ENCODE results near the gene ADGRG3.

Gene ADGRG3

DNA sequence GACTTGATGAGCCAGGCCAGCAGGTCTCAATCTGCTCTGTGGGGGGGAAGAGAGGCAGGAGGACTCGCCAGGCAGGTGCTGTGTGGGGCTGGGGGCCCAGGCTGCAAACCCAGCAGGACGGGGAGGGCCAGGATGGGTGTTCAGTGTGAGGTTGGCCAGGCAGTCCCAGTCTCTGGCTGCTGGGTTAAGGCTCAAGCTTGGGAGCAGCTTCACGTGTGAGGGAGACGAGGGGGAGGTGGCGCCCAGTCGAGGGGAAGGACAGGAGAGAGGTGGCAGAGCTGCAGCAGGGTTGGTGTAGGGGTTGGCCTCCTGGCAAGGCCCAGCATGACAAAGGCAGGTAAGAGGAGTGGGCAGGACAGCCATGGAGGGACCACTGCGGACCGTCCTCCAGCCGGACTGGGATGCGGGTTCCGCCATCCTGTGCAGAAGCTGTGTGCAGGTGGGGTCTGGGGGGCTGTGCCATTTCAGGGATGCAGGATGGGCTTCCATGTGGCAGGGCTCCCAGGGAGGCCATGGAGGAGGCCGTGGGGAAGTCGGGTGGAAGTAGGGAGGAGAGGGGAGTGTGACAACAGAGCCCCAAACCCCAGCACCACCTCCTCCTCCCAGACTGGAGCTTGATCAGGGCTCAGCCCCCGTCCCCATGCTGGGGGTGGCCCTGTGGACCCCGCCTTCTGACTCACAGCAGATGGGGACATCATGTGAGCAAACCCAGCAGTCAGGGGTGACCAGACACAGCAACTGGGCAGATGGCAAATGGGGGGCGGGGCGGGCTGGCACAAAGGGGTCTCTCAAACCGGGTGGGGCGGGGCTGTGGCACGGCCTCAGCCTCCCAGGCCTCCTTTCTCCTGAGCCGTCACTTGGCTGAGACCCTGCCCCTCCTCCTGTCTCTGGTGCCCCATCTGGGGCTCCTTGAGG, 36.9 kb upstream of the ADGRG3 start:
- DNase-seq (ENCODE audit: low read depth) = no peak

DNA sequence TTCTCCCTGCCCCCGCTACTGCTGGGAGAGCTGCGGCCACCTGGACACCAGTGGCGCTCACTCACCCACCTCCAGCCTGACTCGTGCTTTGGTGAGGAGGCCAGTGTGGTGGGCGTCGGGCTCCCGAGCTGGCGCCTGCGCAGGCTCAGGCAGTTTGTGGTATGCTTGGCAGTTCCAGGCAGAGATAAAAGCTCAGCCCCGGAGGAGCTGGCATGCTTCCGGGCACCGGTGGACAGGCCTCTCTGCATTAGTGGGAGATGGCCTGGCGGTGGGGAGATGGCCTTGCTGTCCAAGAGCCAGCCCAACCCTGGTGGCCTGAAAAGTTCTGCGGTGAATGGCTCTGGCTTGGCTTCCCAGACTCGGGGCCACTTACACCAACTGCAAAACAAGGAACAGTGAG, 35.5 kb upstream of the ADGRG3 start:
- DNase-seq (ENCODE audit: low read depth) = no peak

DNA sequence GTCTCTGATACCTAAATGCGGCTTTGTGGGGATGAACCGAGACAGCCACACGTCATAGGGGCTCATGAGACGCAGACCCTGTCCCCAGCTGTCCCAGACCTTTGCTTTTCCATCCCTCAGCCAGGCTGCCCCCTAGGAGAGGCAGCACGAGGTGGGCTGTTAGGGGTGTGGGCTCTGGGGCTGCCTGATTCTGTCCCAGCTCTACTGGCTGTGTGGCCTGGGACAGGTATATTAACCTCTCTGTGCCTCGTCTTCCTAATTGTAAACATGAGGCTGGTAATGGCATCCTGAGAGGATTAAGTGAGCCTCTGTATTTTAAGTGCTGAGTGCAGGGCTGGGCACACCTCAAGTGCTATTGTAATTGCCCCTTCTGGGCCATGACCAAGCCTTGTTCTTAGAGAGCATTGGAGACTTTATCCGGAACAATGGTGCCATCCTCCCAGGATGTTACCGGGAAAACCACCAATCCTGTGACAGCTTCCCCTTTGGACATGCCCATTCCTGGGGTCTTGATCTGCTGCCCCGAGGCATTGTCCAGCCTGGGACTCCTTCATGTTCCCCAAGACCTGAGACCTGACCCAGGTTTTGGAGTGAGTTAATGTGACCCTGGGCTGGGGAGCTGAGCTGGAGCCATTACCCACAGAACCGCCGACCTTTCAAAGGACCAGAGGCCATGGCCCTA, 34.6 kb upstream of the ADGRG3 start:
- DNase-seq (ENCODE audit: low read depth) = no peak

DNA sequence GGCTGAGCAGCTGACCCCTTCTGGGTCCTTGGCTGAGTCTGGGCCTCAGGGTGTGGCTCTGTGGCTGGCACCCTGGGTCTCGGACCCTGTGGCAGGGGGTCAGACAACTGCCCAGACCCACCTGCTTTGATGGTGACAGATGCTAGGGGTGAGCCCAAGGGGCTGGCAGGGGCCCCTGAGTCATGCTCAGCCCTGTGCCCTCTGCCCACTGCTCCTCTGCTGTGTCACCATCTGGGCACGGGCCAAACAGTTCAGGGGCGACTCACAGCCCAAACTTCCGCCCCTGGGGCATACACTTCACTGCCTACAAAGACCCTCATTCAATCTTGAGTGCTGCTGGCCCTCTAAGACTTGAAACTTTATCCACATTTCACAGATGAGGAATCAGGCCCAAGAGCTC, 33.9 kb upstream of the ADGRG3 start:
- no peak for DNase-seq (ENCODE audit: low read depth)

DNA sequence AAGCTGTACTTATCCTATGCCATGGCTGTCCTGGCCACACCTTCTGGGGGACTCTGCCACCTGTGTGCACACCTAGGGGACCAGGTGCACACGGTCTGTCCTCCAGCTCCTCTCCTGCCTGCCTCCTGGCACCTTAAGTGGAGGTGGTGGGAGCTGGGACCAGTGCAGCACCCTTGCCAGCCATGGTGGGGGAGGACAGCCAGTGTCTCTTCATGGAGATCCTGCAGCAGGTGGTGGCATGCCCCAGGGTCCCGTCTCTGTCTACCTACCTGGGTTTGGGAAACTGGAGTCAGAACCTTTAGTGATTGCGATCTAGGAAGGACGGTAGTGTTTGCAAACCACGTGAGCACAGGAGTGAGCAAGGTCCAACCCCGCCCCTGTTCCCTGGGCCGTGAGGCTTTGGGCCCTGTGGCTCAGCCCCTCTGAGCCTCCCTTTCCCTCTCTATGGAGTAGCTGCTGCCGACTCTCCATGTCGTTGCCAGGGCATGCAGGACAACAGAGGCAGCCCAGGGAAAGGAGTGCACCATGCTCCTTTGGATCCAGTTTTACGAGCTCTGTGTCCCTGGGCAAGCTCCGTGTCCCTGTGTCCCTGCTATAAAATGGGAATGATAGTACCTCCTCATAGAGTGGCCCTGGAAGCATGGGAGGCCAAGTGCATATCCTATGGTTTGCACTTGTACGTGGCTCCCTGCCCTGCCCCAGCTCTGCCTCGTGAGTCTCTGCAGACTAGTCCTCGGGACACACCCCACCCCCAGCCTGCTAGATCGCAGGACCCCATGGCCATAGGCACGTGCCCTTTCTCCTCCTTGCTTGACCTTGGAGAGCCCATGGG, 32.6 kb upstream of the ADGRG3 start:
- no peak for DNase-seq (ENCODE audit: low read depth)

DNA sequence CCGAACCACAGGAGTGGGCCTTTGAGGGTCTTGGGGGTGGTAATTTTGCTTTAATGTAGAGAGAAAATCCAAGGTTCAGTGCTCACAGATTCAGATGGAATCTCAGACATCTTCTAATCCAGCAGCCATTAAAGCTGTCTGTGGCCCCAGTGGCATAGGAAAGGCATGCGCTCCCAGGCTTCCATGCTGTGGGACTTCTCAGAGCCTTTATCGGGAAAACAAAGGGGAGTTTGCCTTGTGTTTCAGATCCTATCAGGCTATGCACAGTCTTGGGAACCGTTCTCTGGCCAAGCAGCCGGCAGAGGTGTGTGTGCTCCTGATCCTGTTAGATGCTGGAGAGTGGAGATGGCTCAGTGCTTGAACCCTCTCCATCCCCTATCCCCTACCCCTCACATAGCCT, 31.9 kb upstream of the ADGRG3 start:
- DNase-seq (ENCODE audit: low read depth) = no peak

DNA sequence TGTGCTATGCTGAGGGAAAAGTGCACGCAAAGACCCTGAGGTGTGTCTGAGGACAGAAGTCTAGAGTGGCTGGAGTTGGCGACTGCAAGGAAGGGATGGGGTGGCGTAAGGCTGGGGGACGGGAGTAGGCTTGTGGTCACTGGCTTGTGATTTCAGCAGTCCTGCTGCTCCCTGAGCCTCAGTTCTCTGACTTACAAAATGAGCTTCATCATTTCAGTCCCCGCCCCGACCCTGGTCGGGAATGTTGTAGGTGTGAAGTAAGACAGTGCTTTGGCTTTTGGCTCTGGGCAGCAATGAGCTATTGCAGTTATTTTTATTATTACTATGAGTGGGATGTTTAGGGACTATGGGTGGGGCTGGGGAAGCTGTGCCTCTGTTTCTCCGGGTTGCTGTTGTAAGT, 31.1 kb upstream of the ADGRG3 start:
- no peak for DNase-seq (ENCODE audit: low read depth)

DNA sequence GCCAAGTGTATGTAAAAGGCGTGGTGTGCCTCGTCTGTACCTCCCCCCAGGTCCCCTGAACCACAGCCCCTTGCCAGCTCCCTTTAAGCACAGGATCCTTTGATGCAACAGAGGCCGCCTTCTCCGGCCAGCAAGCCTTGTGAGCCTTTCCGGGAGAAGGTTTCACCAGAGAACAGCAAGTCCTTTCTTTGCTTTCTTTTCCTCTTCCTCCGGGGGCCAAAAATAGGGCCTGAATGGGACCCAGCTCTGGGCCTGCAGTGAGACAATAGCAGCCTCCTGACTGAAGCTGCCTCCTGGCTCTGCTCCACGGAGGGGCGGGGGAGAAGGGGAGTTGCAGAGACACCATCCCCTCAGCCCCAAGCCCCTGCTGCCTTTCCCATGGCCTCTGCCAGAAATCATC, 30.7 kb upstream of the ADGRG3 start:
- DNase-seq (ENCODE audit: low read depth) = no peak

DNA sequence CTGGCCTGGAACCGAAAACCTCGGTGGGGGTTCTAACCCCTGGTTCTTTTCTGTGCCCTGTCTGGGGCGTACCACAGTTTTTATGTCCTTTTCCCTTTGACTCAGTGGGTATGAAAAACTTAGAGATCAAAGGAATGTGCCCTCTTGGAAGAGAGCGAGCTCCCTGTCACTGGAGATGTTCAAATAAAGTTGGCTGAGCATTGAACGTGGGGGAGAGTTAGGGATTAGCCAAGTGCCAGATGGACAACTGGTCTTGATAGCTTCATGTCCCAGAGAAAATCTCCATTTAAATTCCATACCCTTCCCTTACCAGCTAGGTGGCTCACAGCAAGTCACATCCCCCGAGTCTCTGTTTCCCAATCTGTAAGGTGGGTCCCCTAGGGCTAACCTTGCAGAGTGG, 30.1 kb upstream of the ADGRG3 start:
- no peak for DNase-seq (ENCODE audit: low read depth)

DNA sequence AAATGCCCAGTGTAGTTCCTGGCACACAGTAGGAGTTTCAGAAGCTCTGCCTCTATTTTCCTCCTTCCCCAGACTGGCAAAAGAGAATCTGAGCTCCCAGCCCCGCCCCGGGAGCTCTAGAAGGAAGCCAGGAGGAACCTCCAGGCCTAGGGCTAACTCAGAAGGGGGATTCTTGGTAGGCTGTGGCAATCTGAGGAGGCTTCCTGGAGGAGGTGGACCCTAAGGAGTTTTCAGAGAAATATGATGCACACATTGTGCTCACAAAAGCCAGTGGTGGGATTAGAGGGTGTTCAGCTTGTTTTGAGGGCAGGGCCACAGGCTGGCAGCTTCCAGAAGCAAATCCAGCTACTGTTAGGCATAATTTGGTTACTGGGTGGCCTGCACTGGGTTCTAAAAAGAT, 29.7 kb upstream of the ADGRG3 start:
- no peak for DNase-seq (ENCODE audit: low read depth)

DNA sequence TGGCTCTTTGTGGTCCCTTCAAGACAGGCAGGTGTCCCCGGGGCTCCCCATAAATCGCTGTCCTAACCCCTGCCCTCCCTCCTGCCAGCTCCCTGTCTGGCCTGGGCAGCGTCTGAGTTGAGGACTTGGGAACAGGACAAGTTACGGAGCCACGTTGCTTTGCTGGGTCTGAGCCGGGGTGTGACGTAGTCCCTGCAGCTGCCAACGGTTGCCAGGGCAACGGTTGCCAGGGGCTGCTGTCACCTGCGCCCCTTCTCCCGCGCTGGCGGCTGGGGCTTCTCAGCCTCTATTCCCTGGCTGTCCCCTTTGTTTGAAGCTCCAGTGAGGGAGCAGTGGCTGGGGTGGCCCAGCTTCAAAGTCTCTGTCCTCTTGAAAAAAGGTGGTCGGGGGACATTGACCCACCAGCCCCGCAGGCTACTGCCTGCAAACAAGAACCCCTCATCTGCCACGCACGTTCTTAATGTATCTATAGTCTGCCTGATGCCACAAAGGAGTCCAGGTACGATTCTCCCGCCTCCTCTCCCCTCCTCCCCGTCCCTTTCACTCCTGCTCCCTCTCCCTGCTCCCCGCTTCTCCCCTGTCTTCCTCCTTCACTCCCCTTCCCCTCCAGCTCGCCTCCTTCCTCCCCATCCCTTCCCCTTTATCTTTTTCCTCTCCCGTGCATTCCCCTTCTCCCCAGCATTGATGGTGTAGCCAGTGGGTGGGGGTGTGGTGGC, 28.8 kb upstream of the ADGRG3 start:
- DNase-seq (ENCODE audit: low read depth) = no peak

DNA sequence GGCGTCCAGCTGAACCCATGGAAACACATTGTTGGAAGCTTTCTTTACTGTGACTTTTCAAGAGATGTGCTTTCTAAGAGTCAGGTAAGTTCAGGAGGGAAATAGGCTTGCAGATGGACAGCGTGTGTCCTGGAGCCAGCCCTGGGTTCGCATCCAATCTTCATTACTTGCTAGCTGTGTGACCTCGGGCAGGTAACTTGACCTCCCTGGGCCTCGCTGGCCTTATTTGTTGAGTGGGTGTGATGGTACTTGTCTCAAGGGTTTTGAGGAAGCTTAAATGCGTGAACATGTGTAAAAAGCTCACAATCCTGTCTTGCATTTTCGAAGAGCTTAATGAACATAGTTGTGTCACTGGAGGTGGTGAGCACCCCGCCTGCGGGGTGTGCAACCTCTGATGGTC, 27.9 kb upstream of the ADGRG3 start:
- no peak for DNase-seq (ENCODE audit: low read depth)

DNA sequence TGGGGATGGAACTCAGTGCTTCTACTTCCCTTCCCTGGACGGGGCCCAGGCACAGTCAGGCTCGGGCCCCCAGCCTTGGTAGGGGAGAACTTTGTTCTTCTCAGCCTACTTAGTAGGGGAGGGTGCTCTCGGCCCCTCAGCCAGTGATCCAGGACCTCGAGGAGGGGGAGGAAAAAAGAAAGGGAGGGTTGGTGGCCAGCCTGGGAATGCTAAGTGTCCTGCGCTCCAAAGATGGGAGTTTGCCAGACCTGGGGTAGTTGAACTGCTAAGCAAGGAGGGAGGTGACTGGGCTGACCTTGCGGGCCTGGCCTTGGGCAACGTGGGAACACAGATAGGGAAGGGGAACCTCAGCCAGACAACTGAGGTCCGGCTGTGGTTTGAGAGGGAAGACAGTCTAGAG, 27.5 kb upstream of the ADGRG3 start:
- no peak for DNase-seq (ENCODE audit: low read depth)

DNA sequence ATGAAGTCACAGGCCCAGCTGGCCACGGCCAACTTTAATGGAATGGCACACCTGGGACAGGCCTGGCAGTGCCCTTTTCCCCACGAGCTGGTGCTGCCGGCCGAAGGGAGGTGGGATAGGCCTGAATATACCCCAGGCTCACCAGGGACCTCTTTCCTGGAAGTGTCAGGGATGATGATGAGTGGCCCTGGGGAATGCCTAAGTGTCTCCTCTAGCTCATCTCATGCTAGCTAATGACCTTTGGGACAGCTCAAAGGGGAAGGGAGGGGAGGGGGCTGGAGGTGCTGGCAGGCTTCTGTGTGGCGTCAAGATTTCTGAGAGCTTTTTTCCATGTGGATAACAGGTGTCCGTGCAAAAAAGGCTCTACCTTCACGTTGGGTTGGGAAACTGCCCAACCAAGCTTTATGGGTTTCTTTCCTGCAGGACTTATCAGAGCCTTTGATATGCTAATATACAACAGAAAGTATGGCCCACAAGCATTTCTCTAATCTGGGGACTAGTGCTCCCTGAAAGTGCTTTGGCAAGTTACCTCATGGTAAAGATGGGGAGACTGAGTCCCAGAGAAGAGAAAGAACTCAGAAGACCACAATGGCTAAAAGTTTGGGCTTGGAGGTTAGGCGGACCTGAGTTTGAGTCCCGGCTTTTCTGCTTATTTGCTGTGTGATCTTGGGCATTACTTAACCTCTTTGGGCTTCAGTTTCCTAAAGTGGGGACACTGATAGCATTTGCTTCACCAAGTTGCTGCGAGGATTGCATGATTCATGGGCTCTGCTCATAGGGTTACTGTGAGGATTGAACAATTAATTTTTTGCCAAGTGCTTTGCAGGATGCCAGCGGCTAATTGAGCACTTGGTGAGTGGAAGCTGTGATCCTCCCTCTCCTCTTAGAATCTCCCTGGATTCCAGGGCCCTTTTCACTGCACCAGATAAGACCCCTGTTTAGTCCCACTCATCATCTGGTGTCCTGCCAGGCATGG, 25.7 kb upstream of the ADGRG3 start:
- no peak for DNase-seq (ENCODE audit: low read depth)

DNA sequence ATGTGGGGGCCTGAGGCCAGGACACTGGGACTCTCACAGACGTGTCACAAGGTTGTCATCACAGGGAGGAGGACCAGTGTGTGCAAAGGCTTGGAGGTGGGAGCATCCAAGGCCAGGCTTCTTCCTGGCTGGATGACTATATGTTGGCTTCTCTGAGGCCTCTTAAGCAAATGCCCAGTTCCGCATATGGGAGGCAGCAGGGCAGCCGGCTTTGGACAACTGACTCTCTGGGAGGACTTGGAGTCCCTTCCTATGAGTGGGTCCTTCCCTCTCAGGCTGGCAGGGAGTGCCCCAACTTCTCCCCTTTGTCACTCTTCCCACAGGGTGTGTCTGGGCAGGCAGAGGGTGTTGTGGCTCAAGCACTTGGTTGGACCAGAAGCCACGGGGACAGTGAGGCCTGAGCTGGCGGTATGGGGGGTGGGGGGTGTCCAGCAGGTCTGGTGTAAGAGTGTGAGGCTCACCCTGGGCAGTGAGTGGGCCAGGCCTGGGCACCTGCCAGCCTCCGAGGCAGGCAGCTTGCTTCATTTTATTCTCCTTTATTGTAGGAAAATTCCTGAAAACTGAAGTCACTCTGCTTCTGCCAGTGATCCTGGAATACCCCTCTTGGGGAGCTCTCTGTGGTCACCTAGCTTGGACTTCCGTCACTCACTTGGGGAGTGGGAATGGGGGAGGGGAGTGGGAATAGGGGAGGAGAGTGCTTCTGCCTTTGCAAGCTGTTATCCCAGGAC, 24.8 kb upstream of the ADGRG3 start:
- DNase-seq (ENCODE audit: low read depth) = no peak

DNA sequence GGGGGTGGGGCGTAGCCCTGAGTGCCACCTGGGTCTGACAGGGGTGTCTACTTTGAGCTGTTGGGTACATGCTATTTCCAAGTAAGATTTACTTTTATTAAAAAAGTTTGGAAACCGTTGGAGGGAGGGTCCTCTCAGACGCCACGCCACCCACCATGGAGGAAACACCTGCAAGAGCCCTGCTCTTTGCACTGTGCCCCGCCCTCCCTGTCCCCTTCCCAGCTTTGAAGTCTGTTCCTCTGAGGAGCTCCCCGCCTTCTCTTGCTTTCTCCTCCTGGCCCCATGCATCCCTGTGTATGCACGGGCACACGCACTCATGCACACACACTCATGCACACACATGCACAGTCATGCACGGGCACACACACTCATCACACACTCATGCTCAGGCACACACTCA, 24.2 kb upstream of the ADGRG3 start:
- DNase-seq (ENCODE audit: low read depth) = no peak

DNA sequence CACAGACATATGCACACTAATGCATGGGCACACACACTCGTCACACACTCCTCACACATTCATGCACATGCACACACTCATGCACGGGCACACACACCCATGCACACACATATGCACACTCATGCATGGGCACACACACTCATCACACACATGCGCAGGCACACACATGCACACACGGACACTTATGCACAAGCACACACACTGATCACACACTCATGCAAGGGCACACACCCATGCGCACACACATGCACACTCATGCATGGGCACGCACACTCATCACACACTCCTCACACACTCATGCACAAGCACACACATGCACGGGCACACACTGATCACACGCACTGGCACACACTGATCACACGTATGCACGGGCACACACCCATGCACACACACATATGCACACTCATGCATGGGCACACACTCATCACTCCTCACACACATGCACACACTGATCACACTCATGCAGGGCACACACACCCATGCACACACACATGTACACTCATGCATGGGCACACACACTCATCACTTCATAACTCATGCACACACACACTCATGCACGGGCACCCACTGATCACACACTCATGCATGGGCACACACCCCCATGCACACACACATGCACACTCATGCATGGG, 23.6 kb upstream of the ADGRG3 start:
- no peak for DNase-seq (ENCODE audit: low read depth)

DNA sequence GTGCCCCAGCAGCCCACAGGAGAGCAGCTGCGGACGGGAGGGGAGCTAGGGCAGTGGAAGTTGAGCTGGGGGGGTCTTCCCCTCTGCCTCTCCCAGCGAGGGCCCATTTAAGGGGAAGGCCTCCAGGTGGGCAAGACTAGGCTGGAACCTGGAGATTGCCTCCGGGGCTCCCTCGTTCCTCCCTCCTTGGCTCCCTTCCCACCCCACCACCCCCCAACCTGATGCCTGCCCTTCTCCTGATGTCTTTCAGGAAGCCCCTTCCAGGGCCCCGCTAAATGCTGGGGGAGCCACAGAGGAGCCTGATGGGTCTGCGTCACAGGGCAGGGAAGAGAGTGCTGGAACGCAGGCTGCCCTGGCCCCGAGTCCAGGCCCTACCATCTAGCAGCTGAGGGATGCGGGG, 22.9 kb upstream of the ADGRG3 start:
- DNase-seq (ENCODE audit: low read depth) = no peak

DNA sequence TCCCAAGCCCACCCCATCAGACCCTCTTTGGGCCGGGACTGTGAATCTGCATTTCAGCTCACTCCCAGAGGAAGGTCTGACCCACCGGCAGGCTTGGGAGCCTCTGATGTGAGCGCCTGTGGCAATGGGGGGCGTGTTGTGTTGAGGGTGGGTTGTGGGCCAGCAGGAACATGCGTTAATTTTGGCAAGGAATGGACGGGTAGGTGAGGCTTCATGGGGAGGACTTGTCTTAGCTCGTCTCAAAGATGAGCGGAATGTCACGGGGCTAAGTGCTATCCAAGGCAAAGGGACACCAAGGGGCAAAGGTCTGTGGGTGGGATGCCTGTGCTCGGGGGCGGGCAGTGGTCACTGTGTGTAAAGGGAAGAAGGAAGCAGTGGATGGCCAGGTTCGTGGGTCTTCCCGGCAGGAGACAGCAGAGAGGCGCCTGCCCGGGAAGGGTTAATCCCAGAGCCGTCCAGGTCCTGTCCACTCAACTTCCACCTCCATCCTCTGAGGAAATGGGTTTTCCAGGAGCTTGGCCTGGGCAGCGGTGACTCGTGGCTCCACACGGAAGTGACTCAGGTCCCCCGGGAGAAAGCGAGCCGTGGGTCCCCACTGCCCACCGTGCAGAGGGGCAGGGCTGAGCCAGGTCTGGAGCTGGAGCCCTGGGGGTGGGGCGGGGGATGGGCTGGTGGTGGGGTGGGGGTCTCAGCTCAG, 22.3 kb upstream of the ADGRG3 start:
- no peak for DNase-seq (ENCODE audit: low read depth)
